Chondrocyte (in vitro differentiated cells): Measurements from ENCODE around the gene MLXIP. TPM values are rescaled to one million over a fixed set of nuclear protein-coding genes. Genes with fewer than 3 reads are reported as not detected.
A peak's percentile ranks its signal among the peaks of the same experiment; 100 is the strongest.

ENCODE experiments used
- DNase-seq: peaks from one replicate; pipeline ENCODE4 v3.0.0; 2021; ENCODE audit warnings: mixed read lengths, low spot score
- H3K27ac Mint-ChIP-seq: one replicate; pipeline ENCODE4 v1.8.0; 2021; ENCODE audit warnings: mild to moderate bottlenecking, moderate library complexity, mixed read lengths; ENCODE audit not compliant: unreplicated experiment
- H3K27me3 Mint-ChIP-seq: 2 replicates; pipeline ENCODE4 v1.8.0; 2021; ENCODE audit warnings: low read depth, mixed read lengths
- H3K36me3 Mint-ChIP-seq: 2 replicates; pipeline ENCODE4 v1.8.0; 2021; ENCODE audit warnings: low read depth, mixed read lengths
- H3K4me1 Mint-ChIP-seq: 2 replicates; pipeline ENCODE4 v1.8.0; 2021; ENCODE audit warnings: low read depth, mild to moderate bottlenecking, mixed read lengths
- H3K4me3 Mint-ChIP-seq: one replicate; pipeline ENCODE4 v1.8.0; 2021; ENCODE audit warnings: mild to moderate bottlenecking, moderate library complexity, mixed read lengths; ENCODE audit not compliant: unreplicated experiment
- H3K9me3 Mint-ChIP-seq: 2 replicates; pipeline ENCODE4 v1.8.0; 2021; ENCODE audit warnings: low read depth, mixed read lengths
- CTCF ChIP-seq: fragments of 200-600 bp; sonication (generic); IDR thresholded peaks from 2 replicates; pipeline ENCODE4 v1.5.0; 2021; ENCODE audit warnings: antibody characterized with exemption, mild to moderate bottlenecking, moderate library complexity
- total RNA-seq: library from RNA; stranded (reverse); gene quantifications from 3 replicates; pipeline ENCODE4 v1.2.1, GENCODE V29; 2021

MLXIP gene
- total RNA-seq, 1 donor from 2014 or later: 61.7 TPM

DNA sequence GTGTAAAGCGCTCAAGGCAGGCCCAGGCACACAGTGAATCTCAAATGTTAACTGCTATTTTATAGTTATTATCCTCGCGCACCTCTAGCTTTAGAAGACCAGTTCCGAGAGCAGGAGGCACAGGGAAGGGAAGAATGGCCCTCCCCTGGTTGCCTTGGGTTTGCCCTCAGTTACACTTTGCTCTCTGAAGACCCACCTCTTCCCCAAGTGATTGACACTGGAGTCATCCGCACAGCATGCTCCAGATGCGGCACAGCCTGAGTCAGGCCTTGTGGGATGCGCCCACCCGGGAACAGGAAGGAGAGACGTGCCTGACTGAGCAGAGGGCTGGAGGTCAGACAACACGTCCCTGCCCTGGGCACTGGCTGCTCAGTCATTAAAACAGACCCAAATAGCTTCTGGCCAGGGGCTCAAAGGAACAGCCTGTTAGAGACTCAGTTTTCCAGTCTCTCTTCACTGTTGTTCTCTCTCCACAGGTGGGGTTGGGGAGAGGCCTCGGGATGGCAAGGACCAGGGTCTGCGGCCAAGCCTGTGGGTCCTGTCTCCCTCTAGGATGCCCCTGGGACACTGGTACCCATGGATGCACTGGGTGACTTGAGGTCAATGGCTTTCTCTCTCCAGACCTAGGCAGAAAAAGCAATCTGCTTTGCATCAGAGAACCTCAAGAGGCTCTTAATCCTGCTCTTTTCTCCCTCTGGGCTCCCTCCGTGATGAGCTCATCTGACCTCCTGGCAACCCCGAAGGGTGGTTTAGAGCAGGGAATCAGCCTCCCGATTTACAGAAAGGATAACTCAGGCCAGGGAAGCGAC lies 13.6 kb upstream of the MLXIP start:
- Mint-ChIP-seq H3K27ac (peak overlapping the region; percentile 98), H3K4me1 (peaks cover 55% of the 10 kb centered on the region), H3K27me3 (no peaks in the 10 kb centered on the region), H3K36me3 (peaks cover 5% of the 10 kb centered on the region), H3K4me3 (peak overlapping the region; percentile 72), H3K9me3 (no peaks in the 10 kb centered on the region)
- DNase-seq: no peak
- TF ChIP-seq CTCF: no peak

- TF ChIP-seq CTCF: no peak
- Mint-ChIP-seq H3K27ac (no peak overlapping the region), H3K27me3 (no peaks in the 10 kb centered on the region), H3K36me3 (peaks cover 4% of the 10 kb centered on the region), H3K4me1 (peaks cover 64% of the 10 kb centered on the region), H3K9me3 (no peaks in the 10 kb centered on the region), H3K4me3 (no peak overlapping the region)
- DNase-seq: no peak
Observed at GRCh38 chr12:122067548-122067947, 11.0 kb upstream of the MLXIP start.

DNA sequence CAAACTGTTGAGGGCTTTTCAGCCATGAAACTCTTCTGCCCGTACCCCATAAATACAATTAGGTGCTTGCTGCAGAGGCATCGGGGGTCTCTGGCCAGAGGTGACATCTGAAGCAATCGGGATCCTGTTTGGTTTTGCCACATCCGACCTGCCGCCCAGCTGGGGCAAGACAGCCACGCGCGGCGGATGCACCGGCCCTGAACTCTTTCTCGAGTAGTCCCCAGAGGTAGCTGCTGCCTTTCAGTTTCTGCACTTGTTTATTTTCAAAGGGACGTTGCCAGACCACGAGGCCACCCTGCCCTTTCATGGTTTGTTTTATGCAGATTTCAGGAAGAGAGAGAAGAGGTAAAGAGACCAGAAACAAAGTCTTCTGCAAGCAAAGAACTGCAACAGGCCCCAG lies 10.6 kb upstream of the MLXIP start:
- TF ChIP-seq CTCF: no peak
- Mint-ChIP-seq H3K9me3 (no peaks in the 10 kb centered on the region), H3K4me1 (peaks cover 63% of the 10 kb centered on the region), H3K36me3 (peaks cover 4% of the 10 kb centered on the region), H3K4me3 (no peak overlapping the region), H3K27me3 (no peaks in the 10 kb centered on the region), H3K27ac (no peak overlapping the region)
- DNase-seq: no peak

GRCh38 chr12:122072031-122072970 lies 6.3 kb upstream of the MLXIP start:
- H3K27me3 Mint-ChIP-seq: no peaks in the 10 kb centered on the region
- TF ChIP-seq CTCF: no peak
- no peaks in the 10 kb centered on the region for H3K9me3 Mint-ChIP-seq
- peaks cover 36% of the 10 kb centered on the region for H3K4me1 Mint-ChIP-seq
- peak overlapping the region; percentile 17 for H3K4me3 Mint-ChIP-seq
- peak overlapping the region; percentile 78 for H3K27ac Mint-ChIP-seq
- H3K36me3 Mint-ChIP-seq: peaks cover 2% of the 10 kb centered on the region
- no peak for DNase-seq

- DNase-seq: no peak
- H3K4me3 Mint-ChIP-seq: no peak overlapping the region
- H3K27ac Mint-ChIP-seq: no peak overlapping the region
- TF ChIP-seq CTCF: no peak
- H3K9me3 Mint-ChIP-seq: no peaks in the 10 kb centered on the region
- H3K27me3 Mint-ChIP-seq: no peaks in the 10 kb centered on the region
- peaks cover 2% of the 10 kb centered on the region for H3K36me3 Mint-ChIP-seq
- H3K4me1 Mint-ChIP-seq: peaks cover 30% of the 10 kb centered on the region
Observed at GRCh38 chr12:122073815-122074214, 4.7 kb upstream of the MLXIP start.
